ENCODE measurements around the gene FOXJ3. TPM values are rescaled to one million over a fixed set of nuclear protein-coding genes. Genes with fewer than 3 reads are reported as not detected.

Gene FOXJ3
- total and polyA plus RNA-seq, 2 of the 8 experiments (the other 6 are each of a cell fraction or from before 2014, with no cell fraction given): 48.6 to 51.9 TPM

- TF ChIP-seq, protein P1, sequence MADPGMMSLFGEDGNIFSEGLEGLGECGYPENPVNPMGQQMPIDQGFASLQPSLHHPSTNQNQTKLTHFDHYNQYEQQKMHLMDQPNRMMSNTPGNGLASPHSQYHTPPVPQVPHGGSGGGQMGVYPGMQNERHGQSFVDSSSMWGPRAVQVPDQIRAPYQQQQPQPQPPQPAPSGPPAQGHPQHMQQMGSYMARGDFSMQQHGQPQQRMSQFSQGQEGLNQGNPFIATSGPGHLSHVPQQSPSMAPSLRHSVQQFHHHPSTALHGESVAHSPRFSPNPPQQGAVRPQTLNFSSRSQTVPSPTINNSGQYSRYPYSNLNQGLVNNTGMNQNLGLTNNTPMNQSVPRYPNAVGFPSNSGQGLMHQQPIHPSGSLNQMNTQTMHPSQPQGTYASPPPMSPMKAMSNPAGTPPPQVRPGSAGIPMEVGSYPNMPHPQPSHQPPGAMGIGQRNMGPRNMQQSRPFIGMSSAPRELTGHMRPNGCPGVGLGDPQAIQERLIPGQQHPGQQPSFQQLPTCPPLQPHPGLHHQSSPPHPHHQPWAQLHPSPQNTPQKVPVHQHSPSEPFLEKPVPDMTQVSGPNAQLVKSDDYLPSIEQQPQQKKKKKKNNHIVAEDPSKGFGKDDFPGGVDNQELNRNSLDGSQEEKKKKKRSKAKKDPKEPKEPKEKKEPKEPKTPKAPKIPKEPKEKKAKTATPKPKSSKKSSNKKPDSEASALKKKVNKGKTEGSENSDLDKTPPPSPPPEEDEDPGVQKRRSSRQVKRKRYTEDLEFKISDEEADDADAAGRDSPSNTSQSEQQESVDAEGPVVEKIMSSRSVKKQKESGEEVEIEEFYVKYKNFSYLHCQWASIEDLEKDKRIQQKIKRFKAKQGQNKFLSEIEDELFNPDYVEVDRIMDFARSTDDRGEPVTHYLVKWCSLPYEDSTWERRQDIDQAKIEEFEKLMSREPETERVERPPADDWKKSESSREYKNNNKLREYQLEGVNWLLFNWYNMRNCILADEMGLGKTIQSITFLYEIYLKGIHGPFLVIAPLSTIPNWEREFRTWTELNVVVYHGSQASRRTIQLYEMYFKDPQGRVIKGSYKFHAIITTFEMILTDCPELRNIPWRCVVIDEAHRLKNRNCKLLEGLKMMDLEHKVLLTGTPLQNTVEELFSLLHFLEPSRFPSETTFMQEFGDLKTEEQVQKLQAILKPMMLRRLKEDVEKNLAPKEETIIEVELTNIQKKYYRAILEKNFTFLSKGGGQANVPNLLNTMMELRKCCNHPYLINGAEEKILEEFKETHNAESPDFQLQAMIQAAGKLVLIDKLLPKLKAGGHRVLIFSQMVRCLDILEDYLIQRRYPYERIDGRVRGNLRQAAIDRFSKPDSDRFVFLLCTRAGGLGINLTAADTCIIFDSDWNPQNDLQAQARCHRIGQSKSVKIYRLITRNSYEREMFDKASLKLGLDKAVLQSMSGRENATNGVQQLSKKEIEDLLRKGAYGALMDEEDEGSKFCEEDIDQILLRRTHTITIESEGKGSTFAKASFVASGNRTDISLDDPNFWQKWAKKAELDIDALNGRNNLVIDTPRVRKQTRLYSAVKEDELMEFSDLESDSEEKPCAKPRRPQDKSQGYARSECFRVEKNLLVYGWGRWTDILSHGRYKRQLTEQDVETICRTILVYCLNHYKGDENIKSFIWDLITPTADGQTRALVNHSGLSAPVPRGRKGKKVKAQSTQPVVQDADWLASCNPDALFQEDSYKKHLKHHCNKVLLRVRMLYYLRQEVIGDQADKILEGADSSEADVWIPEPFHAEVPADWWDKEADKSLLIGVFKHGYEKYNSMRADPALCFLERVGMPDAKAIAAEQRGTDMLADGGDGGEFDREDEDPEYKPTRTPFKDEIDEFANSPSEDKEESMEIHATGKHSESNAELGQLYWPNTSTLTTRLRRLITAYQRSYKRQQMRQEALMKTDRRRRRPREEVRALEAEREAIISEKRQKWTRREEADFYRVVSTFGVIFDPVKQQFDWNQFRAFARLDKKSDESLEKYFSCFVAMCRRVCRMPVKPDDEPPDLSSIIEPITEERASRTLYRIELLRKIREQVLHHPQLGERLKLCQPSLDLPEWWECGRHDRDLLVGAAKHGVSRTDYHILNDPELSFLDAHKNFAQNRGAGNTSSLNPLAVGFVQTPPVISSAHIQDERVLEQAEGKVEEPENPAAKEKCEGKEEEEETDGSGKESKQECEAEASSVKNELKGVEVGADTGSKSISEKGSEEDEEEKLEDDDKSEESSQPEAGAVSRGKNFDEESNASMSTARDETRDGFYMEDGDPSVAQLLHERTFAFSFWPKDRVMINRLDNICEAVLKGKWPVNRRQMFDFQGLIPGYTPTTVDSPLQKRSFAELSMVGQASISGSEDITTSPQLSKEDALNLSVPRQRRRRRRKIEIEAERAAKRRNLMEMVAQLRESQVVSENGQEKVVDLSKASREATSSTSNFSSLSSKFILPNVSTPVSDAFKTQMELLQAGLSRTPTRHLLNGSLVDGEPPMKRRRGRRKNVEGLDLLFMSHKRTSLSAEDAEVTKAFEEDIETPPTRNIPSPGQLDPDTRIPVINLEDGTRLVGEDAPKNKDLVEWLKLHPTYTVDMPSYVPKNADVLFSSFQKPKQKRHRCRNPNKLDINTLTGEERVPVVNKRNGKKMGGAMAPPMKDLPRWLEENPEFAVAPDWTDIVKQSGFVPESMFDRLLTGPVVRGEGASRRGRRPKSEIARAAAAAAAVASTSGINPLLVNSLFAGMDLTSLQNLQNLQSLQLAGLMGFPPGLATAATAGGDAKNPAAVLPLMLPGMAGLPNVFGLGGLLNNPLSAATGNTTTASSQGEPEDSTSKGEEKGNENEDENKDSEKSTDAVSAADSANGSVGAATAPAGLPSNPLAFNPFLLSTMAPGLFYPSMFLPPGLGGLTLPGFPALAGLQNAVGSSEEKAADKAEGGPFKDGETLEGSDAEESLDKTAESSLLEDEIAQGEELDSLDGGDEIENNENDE (IDR thresholded peaks at IDR 0.05; ENCODE audit: insufficient replicate concordance, low read length): no peak
Observed at GRCh38 chr1:42279055-42279454, 56.0 kb downstream of the FOXJ3 start (continued).

Measured in H1 (cell line).